Occipital lobe (tissue), 2 donors: Measurements from ENCODE around the gene ANKRD11. TPM values are rescaled to one million over a fixed set of nuclear protein-coding genes. Genes with fewer than 3 reads are reported as not detected.
"Not testable (repeated sequence)": the region's sequence is repeated elsewhere in the genome, so short reads cannot be mapped to it uniquely, and the experiment has no call there.

ENCODE experiments used
- DNase-seq: peaks from one replicate; lab custom pipeline; 2025; lab: John Stamatoyannopoulos, UW
- total RNA-seq: library from RNA; depleted of rRNA; stranded (reverse); fragments of >200 nt; gene quantifications from one replicate; pipeline ENCODE4 v1.2.3, GENCODE V29; 2014

The ANKRD11 gene
- total RNA-seq, 1 donor from 2014 or later = 27.5 TPM

DNA sequence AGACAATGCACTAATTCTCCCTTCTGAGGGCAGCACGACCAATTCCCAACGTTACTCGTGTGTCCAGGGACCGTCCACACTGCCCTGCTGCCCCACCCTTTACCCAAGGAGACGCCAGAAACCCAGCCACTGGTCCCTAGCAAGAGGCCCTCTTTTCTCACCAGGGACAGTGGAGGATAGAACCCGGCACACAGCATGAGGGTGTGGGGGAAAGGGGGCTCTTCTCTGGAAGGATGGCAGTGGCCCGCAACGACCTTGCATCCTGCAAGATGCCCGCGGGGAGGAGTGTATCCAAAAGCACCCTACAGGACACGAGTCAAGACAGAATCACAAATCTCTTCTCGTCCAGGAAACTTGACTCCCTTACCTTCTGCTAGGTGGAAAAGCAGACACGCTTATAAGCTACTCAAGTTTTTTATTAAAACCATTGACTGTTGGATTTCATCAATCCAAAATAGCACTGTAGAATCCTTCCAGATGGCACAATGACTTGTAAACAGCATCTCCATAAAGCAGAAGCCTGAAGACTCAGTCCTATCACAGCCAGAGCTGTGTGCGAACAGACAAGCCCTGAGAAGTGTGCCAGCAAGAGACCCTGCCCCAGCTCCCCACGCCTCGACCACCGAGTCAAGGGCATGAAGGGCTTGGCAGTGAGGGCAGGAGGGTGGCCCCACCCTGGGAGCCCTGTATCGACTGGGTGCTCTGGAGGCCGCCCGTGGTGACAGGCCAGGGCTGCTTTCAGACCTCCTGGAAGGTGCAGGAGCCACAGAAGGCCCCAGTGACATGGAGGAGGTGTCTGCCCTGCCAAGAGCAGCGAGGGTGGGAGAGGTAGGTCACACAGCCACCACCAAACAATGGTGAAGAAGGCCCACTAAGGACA, 103.8 kb downstream of the ANKRD11 start:
- DNase-seq = no peak

- DNase-seq = no peak
These were observed 104.6 kb downstream of the ANKRD11 start for GRCh38 chr16:89385712-89386111.

- no peak for DNase-seq
These were observed 106.1 kb downstream of the ANKRD11 start for GRCh38 chr16:89384282-89384681.

DNA sequence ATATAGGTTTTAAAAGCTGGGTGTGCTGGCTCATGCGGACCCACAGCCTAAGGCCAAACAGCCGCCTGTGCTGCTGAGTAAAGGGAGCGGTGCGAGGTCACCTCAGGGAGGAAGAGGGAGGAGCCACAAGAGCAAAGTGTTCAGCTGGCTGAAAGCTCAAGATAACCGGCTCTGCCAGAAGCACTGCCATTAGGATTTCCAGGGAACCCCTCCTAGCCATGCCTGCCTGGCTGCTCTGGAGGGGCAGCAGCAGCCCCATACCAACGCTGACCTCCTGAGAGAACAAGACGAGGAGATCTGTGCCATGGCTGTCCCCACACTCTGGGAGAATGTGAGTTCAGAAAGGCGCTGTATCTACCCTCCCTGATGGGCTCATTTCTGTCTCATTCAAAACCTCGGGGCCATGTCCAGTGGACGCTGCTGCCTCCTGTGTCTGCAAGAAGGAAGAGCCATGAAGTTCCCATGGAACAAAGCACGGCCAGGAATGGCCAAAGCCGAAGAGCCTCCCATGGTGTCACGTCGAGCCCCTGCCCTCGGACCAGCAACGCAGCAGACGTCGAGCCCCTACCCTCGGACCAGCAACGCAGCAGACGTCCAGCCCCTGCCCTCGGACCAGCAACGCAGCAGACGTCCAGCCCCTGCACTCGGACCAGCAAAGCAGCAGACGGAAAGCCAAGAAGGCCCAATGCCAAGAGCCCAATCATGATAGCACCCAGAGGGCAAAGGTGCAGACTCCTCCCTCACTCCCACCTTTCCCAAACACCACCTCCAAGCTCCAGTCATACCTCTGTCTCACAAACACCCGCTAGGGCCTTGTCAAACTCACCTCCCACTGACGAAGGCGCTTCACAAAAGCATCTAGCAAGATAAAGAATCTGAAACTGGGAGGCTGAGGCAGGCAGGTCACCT, 107.0 kb downstream of the ANKRD11 start:
- no peak for DNase-seq

DNA sequence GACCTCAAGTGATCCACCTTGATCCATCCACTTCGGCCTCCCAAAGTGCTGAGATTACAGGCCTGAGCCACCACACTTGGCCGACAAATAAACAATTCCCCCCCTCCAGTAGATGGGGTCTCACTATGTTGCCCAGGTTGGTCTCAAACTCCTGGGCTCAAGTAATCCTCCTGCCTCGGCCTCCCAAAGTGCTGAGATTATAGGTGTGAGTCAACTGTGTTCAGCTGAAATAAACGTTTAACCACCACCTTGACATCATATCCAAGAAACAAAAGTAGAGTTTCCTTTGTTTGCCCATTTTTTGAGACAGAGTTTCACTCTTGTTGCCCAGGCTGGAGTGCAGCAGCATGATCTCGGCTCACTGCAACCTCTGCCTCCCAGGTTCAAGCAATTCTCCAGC, 107.8 kb downstream of the ANKRD11 start:
- not testable (repeated sequence) for DNase-seq

DNA sequence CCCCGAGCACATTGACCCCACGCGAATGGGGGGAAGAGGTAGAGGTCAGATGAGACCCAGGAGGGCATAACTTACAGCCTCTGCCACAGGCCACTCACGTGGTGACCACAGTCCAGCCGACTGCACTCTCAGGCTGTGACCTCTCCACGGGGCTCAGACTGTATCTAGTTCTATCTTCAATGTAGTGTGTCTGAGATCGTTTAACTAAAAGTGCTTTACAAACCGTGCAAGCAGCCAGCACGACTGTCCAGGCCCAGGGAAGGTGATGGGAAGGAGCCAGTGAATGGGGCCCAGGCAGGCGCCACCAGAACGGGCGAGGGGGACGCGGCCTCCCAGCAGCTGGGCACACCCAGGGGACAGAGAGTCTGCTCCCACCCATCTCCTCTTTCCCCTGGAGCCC, 108.6 kb downstream of the ANKRD11 start:
- no peak for DNase-seq

- DNase-seq = no peak
These were observed 109.7 kb downstream of the ANKRD11 start for GRCh38 chr16:89380681-89381080.

- peak; percentile 28 for DNase-seq
These were observed 111.2 kb downstream of the ANKRD11 start for GRCh38 chr16:89378947-89379771.

DNA sequence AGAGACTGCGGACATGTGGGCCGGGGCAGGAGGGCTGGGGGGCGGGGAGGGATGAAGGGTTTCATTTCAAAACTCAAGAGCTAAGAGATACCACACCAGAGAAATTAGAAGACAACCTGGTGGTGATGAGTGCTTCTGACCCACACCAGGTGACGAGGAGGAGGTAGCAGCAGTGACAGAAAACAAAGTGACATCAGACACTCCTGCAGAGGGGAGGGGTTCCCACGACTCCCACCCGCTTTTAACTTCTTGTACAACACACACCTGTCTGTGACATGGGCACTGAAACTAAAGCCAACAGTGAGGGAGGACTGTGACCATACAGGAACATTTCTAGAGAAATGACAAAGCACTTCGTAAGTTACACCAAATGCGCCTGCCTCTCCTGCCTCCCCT, 112.9 kb downstream of the ANKRD11 start:
- no peak for DNase-seq

- DNase-seq = no peak
These were observed 113.4 kb downstream of the ANKRD11 start for GRCh38 chr16:89376812-89377452.

DNA sequence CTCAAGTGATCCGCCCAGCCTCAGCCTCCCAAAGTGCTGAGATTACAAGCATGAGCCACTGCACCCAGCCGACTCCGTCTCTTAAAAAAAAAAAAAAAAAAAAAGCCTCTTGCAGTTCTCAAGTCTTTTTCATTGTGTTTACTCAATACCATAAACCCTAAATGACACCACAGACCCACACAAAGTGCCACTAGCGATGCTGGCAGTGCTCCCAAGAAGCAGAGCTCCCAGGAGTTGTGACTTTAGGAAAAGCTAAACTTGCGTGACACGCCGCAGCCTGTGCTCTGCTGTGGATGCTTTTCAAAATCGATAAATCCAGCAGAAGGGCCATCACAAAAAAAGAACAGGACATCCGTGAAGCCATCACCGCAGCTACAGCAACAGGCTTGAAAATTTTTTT, 114.7 kb downstream of the ANKRD11 start:
- DNase-seq = no peak

GRCh38 chr16:89375021-89375420, 115.3 kb downstream of the ANKRD11 start:
- DNase-seq = no peak

GRCh38 chr16:89374393-89374960, 115.9 kb downstream of the ANKRD11 start:
- no peak for DNase-seq

DNA sequence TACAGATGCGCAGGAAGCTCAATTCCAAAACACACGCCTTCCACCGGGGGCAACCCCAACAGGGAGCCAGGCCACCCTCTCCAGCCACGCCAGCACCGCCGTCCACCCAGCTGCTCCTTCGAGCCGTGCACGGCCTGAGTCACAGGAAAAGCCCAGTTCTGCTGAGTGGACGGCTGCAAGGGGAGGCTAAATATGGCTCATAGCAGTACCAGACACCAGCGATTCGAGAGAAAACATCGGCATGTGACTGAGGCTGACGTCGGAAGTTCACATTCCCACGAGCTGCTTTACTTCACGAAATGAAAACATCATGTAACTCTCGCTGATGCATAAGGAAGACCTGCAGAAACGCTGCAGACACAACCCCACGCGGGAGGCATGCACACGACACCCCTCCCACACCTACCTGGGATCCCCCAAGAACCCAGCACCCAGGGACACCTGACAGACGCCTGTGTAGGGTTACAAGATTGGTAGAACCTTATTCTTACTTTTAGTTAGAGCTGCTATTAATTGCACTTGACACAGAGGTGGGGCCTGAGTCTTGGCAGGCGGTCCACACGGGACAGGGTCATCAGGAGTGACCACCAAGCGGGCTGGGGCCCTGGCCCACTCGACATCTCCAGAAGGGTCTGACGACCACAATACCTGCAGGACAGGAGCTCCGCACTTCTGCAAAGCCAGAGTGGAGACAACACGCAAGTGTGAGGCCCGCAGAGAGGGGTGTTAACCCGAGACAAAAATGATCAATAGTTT, 116.8 kb downstream of the ANKRD11 start:
- DNase-seq = peak; percentile 45

- no peak for DNase-seq
These were observed 118.3 kb downstream of the ANKRD11 start for GRCh38 chr16:89371968-89372634.

GRCh38 chr16:89371386-89371785, 119.0 kb downstream of the ANKRD11 start:
- no peak for DNase-seq

GRCh38 chr16:89370601-89371000, 119.8 kb downstream of the ANKRD11 start:
- DNase-seq = no peak

GRCh38 chr16:89370081-89370511, 120.3 kb downstream of the ANKRD11 start:
- no peak for DNase-seq

- no peak for DNase-seq
These were observed 121.0 kb downstream of the ANKRD11 start for GRCh38 chr16:89369266-89369895.
